Activated CD8-positive, alpha-beta memory T cell treated with anti-CD3 and anti-CD28 coated beads for 36 hours (primary cell): ENCODE measurements around the gene PLCB1. TPM values are rescaled to one million over a fixed set of nuclear protein-coding genes. Genes with fewer than 3 reads are reported as not detected.
"Not testable (repeated sequence)": the region's sequence is repeated elsewhere in the genome, so short reads cannot be mapped to it uniquely, and the experiment has no call there.

Source experiments
- CTCF ChIA-PET: fragments of 350-600 bp; sonication (Branson Sonifier 250); formaldehyde crosslinking; loops from one replicate; lab custom pipeline; 2021; ENCODE audit warnings: antibody characterized with exemption; lab: Charles Lee
- POLR2A ChIA-PET: fragments of 350-600 bp; sonication (Branson Sonifier 250); formaldehyde crosslinking; loops from one replicate; lab custom pipeline; 2021; ENCODE audit warnings: antibody characterized with exemption; lab: Charles Lee
- total RNA-seq, 2 experiments: library from RNA; stranded (reverse); gene quantifications; one replicate each; pipeline ENCODE4 v1.2.3, GENCODE V29; 2021

PLCB1 gene
- total RNA-seq, 2 experiments from 2014 or later = 9.8 to 12.8 TPM

DNA sequence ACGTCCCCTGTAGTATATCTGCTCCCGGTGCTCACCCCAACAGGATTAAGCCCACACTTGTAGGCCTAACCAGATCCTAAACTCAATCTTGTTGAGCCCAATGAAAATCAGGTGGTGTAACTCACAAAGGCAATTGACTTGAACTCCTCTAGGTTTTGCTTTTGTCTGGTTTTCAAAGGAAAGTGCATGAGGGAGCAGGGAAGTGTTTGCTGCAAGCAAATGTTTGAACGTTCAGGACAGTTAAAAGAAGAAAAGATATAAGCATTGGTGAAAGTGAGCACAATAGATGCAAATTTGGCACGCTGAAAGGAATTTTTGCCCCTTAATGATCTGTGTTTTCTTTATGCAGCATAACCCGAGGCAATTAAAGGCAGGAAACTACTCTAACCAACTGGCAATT lies 212.6 kb downstream of the PLCB1 start:
- POLR2A ChIA-PET = no interaction called here

DNA sequence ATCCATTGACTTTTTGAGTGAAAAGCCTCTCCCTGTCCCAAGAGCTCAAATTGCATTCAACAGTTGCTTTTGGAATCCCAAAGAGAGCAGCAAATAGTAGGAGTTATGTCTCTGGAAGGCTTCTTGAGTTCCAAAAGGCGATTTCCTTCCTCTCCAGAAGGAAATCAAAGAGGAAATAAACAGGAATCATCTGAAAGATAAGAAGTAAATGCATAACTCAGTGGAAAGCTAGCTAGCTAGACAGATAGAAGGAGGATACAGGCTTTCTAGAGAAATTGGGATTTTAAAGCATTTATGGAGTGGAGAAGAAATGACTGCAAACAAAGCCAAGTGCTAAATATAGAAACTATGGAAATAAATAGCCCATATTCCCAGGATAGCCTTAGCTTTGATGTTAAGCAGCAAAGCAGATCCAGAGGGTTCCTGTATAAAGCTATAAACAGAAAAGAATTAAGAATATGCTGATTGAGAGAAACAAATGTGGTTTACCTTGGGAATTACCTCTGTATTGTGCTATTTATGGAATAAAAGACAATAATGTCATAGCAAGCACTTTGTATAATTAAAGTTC lies 214.7 kb downstream of the PLCB1 start:
- CTCF ChIA-PET = no interaction called here
- POLR2A ChIA-PET = no interaction called here

More for the DNA sequence above, 212.6 kb downstream of the PLCB1 start:
- CTCF ChIA-PET = no interaction called here

DNA sequence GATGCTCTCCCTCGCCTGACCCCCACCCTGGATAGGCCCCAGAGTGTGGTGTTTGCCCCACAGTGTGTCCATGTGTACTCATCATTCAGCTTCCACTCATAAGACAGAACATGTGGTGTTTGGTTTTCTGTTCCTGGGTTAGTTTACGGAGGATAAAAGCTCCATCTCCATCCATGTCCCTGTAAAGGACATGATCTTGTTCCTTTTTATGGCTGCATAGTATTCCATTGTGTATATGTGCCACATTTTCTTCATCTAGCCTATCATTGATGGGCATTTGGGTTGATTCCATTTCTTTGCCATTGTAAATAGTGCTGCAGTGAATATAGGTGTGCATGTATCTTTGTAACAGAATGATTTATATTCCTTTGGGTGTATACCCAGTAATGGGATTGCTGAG lies 218.2 kb downstream of the PLCB1 start:
- CTCF ChIA-PET, POLR2A ChIA-PET: not testable (repeated sequence)

DNA sequence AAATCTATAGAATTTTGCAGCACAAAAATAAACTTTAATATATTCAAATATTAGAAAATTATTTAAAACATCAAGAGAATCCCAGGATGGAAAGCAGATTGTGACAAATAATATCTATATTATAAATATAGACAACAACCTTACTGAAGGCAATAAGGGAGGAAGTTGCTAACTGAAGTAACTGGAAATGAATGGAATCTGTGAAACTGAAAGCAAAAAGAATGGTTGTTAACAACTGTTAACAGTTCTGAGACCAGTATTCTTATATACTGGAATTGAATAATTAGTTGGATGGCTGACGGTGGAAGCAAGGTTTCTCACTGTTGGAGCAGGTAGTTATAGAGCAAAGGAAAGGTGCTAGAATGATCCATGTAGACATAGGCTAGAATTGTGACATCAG lies 220.4 kb downstream of the PLCB1 start:
- ChIA-PET CTCF (no interaction called here), POLR2A (no interaction called here)

DNA sequence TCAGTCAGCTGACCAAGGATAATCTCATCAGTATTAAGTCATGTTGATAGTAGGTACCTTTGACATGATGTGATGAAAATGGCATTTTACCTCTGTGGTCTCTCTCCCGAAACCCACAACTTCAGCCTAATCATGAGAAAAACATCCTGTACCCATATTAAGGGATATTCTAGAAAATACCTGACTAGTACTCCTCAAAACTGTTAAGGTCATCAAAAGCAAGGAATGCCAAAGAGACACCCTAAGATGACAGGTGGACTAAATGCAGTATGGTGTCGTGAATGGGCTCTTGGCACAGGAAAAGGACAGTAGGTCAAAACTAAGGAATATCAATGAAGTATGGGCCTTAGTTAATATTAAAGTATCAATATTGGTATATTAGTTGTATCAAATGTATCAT lies 221.4 kb downstream of the PLCB1 start:
- CTCF ChIA-PET = no interaction called here
- POLR2A ChIA-PET = no interaction called here

DNA sequence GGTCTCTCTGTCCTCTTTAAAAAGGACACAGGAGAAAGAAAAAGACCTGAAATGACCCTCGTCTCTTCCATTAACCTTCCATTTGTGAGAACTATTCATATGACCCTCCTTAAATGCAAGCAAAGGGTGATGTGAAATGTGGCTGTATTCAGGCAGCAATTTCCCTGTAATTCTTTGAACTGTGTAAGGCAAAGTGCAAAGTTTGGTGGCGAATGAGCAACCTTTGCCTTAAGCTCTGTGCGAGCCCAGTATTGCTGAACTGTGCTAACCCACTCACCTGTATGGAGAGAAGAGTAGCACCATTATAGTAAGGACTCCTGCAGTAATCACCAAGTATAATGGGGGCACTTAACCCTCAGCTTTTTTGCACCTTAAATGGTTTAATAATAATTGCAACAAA lies 223.4 kb downstream of the PLCB1 start:
- POLR2A ChIA-PET = no interaction called here
- CTCF ChIA-PET = no interaction called here

DNA sequence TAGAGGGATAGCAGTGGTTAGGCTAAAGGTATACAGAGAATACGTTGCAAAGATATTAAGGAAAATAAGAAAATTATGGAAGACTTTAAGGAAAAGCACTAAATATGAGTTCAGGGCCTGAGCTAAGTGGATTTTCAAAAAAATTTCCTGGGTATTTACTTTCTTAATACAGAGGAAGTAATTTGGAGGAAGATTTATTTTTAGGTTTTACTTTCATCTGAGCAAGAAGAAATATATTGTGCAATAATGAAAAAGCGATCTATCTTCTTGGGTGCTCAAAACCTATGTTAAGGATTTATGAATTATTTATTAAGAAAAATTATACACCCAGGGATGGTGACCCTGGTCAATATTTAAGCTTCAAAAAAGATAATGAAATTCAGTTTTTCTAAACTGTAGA lies 224.7 kb downstream of the PLCB1 start:
- ChIA-PET CTCF (no interaction called here), POLR2A (no interaction called here)

DNA sequence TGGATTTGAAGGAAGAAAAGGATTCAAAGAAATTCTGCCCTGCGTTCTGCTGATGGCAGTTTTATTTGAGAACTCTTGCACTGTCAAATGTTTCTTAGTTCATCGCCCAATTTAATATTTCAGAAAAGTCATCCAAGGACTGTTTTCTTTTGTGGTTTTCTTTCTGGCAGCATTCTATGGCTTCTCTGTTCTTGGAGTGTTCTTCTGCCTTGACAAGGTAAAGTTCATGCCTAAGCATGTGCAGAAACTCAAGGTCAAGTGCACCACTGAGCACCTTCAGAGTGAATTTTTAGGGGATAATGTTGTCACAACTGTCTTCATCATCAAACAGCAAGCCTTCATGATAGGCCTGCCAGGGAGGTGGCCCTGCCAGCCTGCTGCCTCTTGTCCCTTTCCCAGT lies 225.6 kb downstream of the PLCB1 start:
- ChIA-PET CTCF (no interaction called here), POLR2A (no interaction called here)

DNA sequence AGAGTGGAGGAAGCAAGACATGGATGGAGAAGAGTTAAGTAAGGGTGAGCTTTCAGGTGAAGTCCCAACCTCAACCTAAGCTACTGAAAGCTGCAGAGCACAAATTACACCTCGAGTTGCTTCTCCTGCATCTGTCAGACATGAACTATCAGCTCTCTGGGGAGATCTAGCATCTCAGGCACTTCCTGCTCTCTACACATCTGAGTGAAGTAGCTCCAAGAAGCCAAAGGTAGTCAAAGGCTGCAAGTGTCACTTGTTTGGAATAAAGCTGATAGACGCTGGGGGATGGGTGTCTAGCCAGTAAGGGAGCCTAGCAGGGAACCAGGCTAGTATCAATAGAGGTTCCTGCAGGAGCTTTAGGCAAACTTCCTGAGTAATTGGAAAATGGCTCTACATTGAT lies 228.0 kb downstream of the PLCB1 start:
- POLR2A ChIA-PET = no interaction called here
- CTCF ChIA-PET = no interaction called here

DNA sequence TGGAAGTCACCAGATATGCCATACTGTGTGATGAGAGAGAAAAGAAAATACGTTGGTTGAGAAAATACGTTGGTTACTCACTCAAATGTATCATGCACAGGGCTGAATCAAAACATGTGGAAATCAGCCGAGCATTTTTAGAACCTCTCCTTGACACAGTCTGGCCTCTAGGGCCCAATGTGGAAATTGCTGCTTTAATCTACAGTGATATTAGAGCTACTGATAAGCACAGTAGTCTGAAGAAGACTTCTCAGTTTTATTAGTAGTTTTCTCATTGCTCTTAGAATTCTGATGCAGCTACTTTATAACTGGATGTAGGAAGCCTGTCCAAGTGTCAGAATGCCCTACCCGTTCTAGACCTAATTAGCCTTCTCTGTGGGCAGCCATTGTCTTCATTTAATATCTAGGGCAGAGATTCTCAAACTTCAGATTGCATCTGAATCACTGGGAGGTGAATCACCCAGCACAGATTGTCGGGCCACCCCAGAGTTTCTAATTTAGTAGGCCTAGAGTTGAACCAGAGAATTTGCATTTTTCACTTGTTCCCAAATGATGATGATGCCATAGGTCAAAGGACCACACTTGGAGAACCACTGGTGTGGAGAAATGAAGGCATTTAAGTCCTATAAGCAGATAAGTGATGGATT lies 229.1 kb downstream of the PLCB1 start:
- POLR2A ChIA-PET = no interaction called here
- CTCF ChIA-PET = no interaction called here

DNA sequence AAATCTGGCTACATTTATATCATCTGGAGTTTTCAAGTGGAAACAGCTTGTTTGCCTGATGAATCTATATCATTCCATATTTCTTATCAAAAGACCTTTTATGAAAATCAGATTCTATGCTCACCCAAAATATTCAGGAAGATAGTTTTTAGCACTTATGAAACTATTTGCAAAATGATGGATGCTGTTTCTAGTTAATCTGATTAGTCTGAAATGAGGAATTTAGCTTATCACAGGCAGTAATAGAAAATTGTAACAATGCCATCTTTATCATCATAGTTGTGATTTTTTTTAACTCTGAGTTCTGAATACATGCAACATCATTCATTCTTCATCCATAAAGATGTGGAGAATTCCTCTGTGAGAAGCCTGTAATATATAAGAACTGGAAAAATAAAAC lies 229.7 kb downstream of the PLCB1 start:
- ChIA-PET CTCF (no interaction called here), POLR2A (no interaction called here)

DNA sequence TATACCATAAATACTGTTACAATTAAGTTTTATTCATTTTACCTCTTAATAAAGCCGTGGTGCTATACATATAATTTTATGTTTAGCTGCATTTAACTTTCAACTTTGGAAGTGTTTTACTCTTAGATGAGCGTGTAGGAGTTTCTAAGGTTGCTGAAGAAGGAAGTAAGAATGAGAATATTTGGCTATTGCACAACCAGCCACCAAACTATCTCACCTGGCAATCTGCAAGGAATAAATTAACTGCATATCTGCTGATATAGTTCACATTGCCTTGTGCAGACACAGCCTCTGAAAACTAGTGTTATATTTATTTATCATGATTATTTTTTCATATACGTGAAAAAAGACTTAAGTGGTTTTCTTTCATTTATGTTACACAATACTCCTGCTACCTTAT lies 230.4 kb downstream of the PLCB1 start:
- CTCF ChIA-PET = no interaction called here
- POLR2A ChIA-PET = no interaction called here

DNA sequence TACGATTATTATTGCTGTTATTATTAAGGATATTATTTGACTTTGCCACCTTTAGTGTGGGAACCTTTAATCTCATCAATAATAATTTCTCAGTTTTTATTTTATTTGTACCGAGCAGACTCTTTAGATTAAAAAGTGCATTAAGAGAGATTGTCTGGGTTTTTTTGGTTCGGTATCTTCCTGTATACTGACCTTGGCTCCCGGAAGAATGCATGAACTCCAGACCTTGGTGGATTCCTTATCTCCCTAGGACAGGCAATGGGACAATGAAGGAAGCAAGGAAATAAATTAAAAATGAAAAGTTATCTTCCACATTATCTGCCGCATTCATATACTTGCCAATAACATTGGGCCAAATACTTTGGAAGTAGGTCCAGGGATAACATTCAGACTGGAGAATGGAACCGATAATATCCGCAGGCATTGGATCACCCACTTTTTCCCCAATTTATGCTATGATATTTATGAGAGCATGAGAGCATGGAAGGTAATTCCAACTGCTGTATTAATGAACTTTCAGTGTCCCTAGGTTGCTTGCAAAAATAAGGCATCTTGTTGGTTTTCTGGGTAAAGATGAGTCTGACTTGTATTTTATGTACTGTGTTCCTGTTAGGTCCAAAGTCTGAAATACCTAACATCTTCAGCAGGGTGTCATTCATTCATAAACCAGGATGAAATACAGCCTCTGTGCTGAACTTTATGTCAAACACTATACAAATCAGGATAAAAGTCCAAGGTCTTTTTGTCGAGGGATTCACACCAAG lies 232.1 kb downstream of the PLCB1 start:
- POLR2A ChIA-PET = no interaction called here
- CTCF ChIA-PET = no interaction called here

DNA sequence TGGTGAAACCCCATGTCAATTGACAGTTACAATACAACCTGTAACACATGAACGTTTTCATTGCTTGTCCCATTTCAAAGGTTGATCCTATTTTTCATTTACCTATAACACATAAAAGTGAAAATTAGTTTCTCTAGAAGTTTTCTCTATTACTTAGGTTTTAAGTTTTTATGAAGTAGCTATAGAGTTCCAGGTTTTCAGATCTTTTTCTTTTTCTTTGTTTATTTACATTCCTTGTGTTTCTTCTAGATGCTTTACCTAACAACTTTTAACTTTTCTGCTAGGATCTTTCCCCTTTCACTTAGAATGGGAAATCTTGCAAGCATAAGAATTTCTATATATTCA lies 232.6 kb downstream of the PLCB1 start:
- POLR2A ChIA-PET = no interaction called here
- CTCF ChIA-PET = no interaction called here

DNA sequence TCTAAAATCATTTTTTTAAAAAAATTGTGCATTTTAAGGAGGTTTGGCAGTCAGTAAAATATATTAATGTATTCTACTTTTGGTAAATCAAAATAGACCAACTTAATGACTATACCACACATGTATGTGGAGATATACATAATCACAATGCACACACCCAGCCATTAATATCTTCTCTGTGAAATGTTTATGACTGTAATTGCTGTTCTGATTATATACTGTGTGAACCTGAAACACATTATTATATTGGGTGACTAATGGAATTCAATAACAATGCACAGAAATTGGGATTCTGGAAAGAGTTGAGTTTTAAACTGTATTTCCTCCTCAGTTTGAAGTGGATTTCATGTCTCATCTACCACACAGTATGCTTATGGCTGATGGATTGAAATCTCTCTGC lies 233.6 kb downstream of the PLCB1 start:
- POLR2A ChIA-PET = no interaction called here
- CTCF ChIA-PET = interaction anchor here (0.9 kb wide), 1 partner anchor 237 kb away, joined by 3 read pairs; no protein-coding TSS in a partner anchor

DNA sequence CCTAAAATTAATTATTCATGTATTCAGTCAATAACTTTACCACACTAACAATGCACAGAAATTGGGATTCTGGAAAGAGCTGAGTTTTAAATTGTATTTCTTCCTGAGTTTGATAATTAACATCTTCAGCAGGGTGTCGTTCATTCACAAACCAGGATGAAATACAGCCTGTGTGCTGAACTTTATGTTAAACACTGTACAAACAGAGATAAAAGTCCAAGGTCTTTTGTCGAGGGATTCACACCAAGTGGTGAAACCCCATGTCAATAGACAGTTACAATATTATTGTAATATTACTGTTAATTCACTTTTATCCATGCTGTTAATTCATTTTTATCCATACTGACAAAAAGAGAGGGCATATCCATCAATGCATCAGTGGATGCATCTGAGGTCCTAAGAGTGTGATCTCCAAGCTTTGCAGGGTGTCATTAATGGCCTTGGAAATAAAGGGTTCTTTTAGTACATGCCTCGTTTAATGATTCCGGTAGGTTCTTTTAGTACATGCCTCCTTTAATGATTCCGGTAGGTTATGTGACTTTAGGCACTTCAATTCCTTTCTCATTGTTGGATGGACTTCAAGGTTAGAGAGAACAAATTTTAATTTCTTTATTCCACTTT lies 234.3 kb downstream of the PLCB1 start:
- CTCF ChIA-PET = interaction anchor here (0.9 kb wide), 1 partner anchor 238 kb away, joined by 3 read pairs; no protein-coding TSS in a partner anchor

DNA sequence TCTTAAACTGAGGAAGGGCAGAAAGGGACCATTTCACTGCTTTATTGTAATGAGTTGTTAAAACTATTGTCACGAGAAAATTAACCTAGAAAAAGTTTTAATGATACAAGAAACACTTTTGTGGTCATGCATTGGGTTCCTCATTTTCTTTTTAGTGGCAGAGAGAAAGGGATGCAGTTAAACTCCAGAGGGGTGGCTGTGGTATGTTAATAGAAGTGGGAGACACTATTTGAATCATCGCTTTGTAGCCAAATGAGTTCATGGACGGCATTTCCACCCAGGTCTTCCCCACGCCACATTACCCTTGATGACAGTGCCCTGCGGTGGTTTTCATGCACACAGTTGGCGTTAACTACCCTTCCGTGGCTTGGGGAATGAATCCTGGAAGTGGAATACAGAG lies 235.6 kb downstream of the PLCB1 start:
- ChIA-PET POLR2A (no interaction called here), CTCF (interaction anchor here (1.1 kb wide), 1 partner anchor 9 kb away, joined by 3 read pairs; no protein-coding TSS in a partner anchor)

More for the DNA sequence above, 234.3 kb downstream of the PLCB1 start:
- POLR2A ChIA-PET = no interaction called here

DNA sequence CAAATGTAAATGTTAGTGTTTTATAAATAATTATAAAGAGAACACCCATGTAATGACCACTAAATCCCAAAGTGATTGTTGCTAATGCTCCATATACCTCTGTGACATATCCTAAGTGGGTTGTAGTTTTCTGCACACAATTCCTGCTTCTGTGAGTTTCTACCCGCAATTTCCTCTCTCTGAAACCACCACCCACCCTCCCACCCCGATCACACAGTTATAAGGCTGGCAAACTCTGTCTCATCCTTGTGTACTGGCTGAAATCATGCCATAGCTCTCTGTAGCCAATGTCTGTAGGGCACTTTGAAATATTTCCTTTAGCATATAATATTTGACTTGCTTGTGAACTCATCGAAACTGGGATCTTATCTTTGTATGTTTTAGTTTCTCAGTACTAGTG lies 236.6 kb downstream of the PLCB1 start:
- POLR2A ChIA-PET = no interaction called here
- CTCF ChIA-PET = interaction anchor here (1.1 kb wide), 1 partner anchor 8 kb away, joined by 3 read pairs; no protein-coding TSS in a partner anchor

DNA sequence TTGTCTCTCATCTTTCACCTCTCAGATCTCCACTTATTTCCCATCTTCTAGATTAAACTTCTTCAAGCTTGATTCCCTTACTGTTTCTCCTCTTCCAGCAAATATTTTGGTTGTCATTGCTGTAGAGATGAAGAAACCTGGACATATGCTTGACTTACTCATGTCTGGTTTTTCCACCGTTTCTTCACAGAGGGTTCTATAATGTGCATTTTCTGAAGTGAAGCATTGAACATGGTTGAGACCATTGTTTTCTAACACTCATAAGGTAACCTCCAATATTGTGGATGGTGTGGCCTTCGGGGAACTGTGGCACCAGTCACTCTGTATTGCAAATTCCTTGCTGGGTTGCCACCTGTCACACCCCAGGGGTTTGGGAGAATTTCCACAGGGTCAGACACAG lies 237.2 kb downstream of the PLCB1 start:
- ChIA-PET CTCF (no interaction called here), POLR2A (no interaction called here)

DNA sequence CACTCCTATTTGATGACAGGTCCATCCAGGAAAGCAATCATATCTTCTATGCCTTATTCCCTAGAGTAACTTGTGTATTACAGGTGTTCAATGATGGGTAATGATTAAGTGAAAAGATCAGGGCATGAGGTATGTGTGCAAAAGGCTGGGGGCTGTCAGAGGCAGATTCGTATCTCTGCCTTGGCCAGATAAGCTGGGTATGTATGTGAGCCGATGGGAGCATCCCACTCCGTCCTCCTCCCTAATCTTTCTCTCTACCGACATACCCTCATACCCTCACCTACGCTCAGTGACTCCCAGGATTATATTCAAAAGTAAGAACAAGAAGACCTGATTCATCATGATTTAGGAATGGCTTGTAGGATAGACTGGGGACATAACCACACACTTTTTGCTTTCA lies 238.7 kb downstream of the PLCB1 start:
- POLR2A ChIA-PET = no interaction called here

More for the DNA sequence above, 238.7 kb downstream of the PLCB1 start:
- CTCF ChIA-PET = no interaction called here
